ENCODE data around the gene CXCL16. TPM values are rescaled to one million over a fixed set of nuclear protein-coding genes. Genes with fewer than 3 reads are reported as not detected.

Gene CXCL16
- total RNA-seq, 4 donors from 2014 or later = 13.0 to 72.6 (median 27.0) TPM

GRCh38 chr17:4748686-4749085, 9.0 kb upstream of the CXCL16 start:
- Histone ChIP-seq H3K27ac (no peak overlapping the region), H3K4me3 (no peak overlapping the region), H3K4me1 (peaks cover 0 to 10% (median 5%) of the 10 kb centered on the region in 4 donors), H3K36me3 (no peaks in the 10 kb centered on the region), H3K27me3 (peaks cover 38% of the 10 kb centered on the region), H3K9me3 (no peaks in the 10 kb centered on the region)
- WGBS, 2 donors (ENCODE audit: low coverage in 1 of 2) = 49 to 64% methylated on average over 3 to 4 of the region's 4 CpGs
- TF ChIP-seq, protein P1, sequence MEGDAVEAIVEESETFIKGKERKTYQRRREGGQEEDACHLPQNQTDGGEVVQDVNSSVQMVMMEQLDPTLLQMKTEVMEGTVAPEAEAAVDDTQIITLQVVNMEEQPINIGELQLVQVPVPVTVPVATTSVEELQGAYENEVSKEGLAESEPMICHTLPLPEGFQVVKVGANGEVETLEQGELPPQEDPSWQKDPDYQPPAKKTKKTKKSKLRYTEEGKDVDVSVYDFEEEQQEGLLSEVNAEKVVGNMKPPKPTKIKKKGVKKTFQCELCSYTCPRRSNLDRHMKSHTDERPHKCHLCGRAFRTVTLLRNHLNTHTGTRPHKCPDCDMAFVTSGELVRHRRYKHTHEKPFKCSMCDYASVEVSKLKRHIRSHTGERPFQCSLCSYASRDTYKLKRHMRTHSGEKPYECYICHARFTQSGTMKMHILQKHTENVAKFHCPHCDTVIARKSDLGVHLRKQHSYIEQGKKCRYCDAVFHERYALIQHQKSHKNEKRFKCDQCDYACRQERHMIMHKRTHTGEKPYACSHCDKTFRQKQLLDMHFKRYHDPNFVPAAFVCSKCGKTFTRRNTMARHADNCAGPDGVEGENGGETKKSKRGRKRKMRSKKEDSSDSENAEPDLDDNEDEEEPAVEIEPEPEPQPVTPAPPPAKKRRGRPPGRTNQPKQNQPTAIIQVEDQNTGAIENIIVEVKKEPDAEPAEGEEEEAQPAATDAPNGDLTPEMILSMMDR (IDR thresholded peaks at IDR 0.05) = no peak
- in situ Hi-C loops (cut with MboI; ENCODE audit: low pct_ligation_motif_present in 1 of 4, low pct_unique_long_range_greater_than_20kb in 1 of 4, low sequenced_read_pairs in 3 of 4) (no loop called here), intact Hi-C loops (cut with DNase I; ENCODE audit: low total_unique reads) (no loop called here)
- no peak for DNase-seq

GRCh38 chr17:4747847-4748246, 8.1 kb upstream of the CXCL16 start:
- no peaks in the 10 kb centered on the region for H3K9me3 ChIP-seq
- 33 to 41% methylated on average over 4 to 5 of the region's 5 CpGs for WGBS, 2 donors (ENCODE audit: low coverage in 1 of 2)
- H3K27me3 ChIP-seq = peaks cover 35% of the 10 kb centered on the region
- TF ChIP-seq, protein P1 (IDR thresholded peaks at IDR 0.05) = no peak
- no peak for TF ChIP-seq POLR2A (IDR thresholded peaks at IDR 0.05)
- no peak for TF ChIP-seq EP300 (IDR thresholded peaks at IDR 0.05; ENCODE audit: low read depth)
- no peak for TF ChIP-seq POLR2AphosphoS5 (IDR thresholded peaks at IDR 0.05)
- H3K4me1 ChIP-seq = peaks cover 0 to 10% (median 5%) of the 10 kb centered on the region in 4 donors
- no peak overlapping the region for H3K4me3 ChIP-seq
- H3K27ac ChIP-seq = no peak overlapping the region
- no peak for DNase-seq
- in situ Hi-C loops (cut with MboI; ENCODE audit: low pct_ligation_motif_present in 1 of 4, low pct_unique_long_range_greater_than_20kb in 1 of 4, low sequenced_read_pairs in 3 of 4) (no loop called here), intact Hi-C loops (cut with DNase I; ENCODE audit: low total_unique reads) (no loop called here)
- H3K36me3 ChIP-seq = no peaks in the 10 kb centered on the region

DNA sequence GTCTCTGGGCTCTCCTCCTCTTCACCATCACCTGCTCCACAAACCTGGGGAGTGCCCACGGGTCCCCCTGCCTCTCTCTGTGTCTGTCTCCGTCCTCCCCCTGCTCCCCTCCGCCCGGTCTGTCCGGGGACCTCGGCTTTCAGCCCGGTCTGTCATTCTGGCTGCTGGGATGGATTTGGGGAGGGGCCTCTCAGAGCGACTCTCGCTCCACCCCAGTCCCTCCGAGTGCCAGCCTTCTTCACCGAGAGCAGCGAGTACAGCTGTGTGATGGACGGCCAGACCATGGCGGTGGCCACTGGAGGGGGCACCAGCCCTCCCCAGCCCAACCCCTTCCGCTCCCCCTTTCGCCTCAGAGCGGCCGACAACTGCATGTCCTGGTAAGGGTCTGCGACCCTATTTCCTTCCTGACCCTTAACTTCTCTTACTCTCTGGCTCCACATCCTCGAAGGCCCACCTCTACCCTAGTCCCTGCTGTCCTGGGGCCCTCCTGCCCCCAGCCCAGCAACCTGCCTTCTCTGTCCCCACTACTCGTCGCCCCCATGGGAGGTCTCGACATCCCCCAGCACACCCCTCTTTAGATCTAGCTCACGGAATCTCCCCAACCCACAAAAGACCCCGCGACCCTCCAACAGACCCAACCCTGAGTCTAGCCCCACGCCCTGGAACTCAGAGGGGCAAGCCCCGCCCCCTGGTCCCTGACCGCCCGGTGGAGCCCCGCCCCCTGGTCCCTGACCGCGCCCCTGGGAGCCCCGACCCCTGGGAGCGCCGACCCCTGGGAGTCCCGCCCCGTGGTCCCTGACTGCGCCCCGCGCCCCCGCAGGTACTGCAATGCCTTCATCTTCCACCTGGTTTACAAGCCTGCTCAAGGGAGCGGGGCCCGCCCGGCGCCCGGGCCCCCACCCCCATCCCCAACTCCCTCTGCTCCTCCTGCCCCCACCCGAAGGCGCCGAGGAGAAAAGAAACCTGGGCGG, 5.6 kb upstream of the CXCL16 start:
- DNase-seq = no peak
- Histone ChIP-seq H3K4me1 (peaks cover 0 to 10% (median 5%) of the 10 kb centered on the region in 4 donors), H3K4me3 (no peak overlapping the region), H3K27ac (no peak overlapping the region), H3K9me3 (no peaks in the 10 kb centered on the region), H3K27me3 (peaks cover 25% of the 10 kb centered on the region), H3K36me3 (no peaks in the 10 kb centered on the region)
- in situ Hi-C loops (cut with MboI; ENCODE audit: low pct_ligation_motif_present in 1 of 4, low pct_unique_long_range_greater_than_20kb in 1 of 4, low sequenced_read_pairs in 3 of 4) = no loop called here
- no peak for TF ChIP-seq POLR2A (IDR thresholded peaks at IDR 0.05)
- TF ChIP-seq, protein P1 (IDR thresholded peaks at IDR 0.05) = no peak
- no peak for TF ChIP-seq POLR2AphosphoS5 (IDR thresholded peaks at IDR 0.05)
- TF ChIP-seq EP300 (IDR thresholded peaks at IDR 0.05; ENCODE audit: low read depth) = no peak
- WGBS, 2 donors (ENCODE audit: low coverage in 1 of 2) = 13 to 22% methylated on average over 7 to 49 of the region's 51 CpGs
- intact Hi-C loops (cut with DNase I; ENCODE audit: low total_unique reads) = no loop called here

- H3K9me3 ChIP-seq = no peaks in the 10 kb centered on the region
- peaks cover 2 to 15% (median 10%) of the 10 kb centered on the region in 4 donors for H3K4me1 ChIP-seq
- in situ Hi-C loops (cut with MboI; ENCODE audit: low pct_ligation_motif_present in 1 of 4, low pct_unique_long_range_greater_than_20kb in 1 of 4, low sequenced_read_pairs in 3 of 4) (no loop called here), intact Hi-C loops (cut with DNase I; ENCODE audit: low total_unique reads) (no loop called here)
- no peak for DNase-seq
- 88% methylated on average over 9 of the region's 9 CpGs; no CpG with 5 or more reads in 1 of the 2 donors for WGBS, 2 donors (ENCODE audit: low coverage in 1 of 2)
- no peaks in the 10 kb centered on the region for H3K36me3 ChIP-seq
- TF ChIP-seq, protein P1 (IDR thresholded peaks at IDR 0.05) = no peak
- TF ChIP-seq EP300 (IDR thresholded peaks at IDR 0.05; ENCODE audit: low read depth) (no peak), POLR2AphosphoS5 (IDR thresholded peaks at IDR 0.05) (no peak), POLR2A (IDR thresholded peaks at IDR 0.05) (no peak)
- no peak overlapping the region for H3K27ac ChIP-seq
- H3K4me3 ChIP-seq = no peak overlapping the region
- peaks cover 17% of the 10 kb centered on the region for H3K27me3 ChIP-seq
Observed at GRCh38 chr17:4743898-4744297, 4.2 kb upstream of the CXCL16 start.
